Astrocyte (in vitro differentiated cells and primary cell): ENCODE measurements around the gene PAGE1. TPM values are rescaled to one million over a fixed set of nuclear protein-coding genes. Genes with fewer than 3 reads are reported as not detected.

ENCODE experiments used
- DNase-seq: peaks from one replicate; pipeline ENCODE4 v3.0.0-alpha.2; 2010; ENCODE audit warnings: low read depth
- FAIRE-seq: peaks from 2 replicates; lab custom pipeline; 2011; peaks lifted over from hg19 to GRCh38; lab: Jason Lieb, UNC
- H2AFZ ChIP-seq: 2 replicates; pipeline ENCODE4 v1.6.0; 2012; ENCODE audit warnings: low read depth, low read length, inconsistent platforms
- H3K27ac ChIP-seq: 2 replicates; pipeline ENCODE4 v1.5.1; 2011; ENCODE audit warnings: low read depth, low read length, inconsistent platforms
- H3K27me3 ChIP-seq: 2 replicates; pipeline ENCODE4 v1.6.0; 2011; ENCODE audit warnings: low read length, inconsistent platforms; ENCODE audit not compliant: insufficient read depth
- H3K36me3 ChIP-seq: 2 replicates; pipeline ENCODE4 v1.5.1; 2011; ENCODE audit warnings: low read length, inconsistent platforms; ENCODE audit not compliant: insufficient read depth
- H3K4me1 ChIP-seq: 2 replicates; pipeline ENCODE4 v1.5.1; 2011; ENCODE audit warnings: low read length, inconsistent platforms; ENCODE audit not compliant: insufficient read depth
- H3K4me2 ChIP-seq: 2 replicates; pipeline ENCODE4 v1.6.0; 2012; ENCODE audit warnings: low read length, inconsistent platforms
- H3K4me3 ChIP-seq: 2 replicates; pipeline ENCODE4 v1.5.1; 2011; ENCODE audit warnings: low read depth, mild to moderate bottlenecking, low read length, inconsistent platforms; ENCODE audit not compliant: insufficient read depth
- H3K79me2 ChIP-seq: 2 replicates; pipeline ENCODE4 v1.6.0; 2012; ENCODE audit warnings: mild to moderate bottlenecking, low read length, inconsistent platforms; ENCODE audit not compliant: insufficient read depth
- H3K9ac ChIP-seq: 2 replicates; pipeline ENCODE4 v1.6.0; 2012; ENCODE audit warnings: mild to moderate bottlenecking, low read length, inconsistent platforms
- H3K9me3 ChIP-seq: 2 replicates; pipeline ENCODE4 v1.5.1; 2012; ENCODE audit warnings: low read depth, mild to moderate bottlenecking, low read length, inconsistent platforms; ENCODE audit not compliant: insufficient read depth
- H4K20me1 ChIP-seq: 2 replicates; pipeline ENCODE4 v1.6.0; 2012; ENCODE audit warnings: low read length, inconsistent platforms; ENCODE audit not compliant: insufficient read depth
- H3K27ac Mint-ChIP-seq: one replicate; pipeline ENCODE4 v1.8.0; 2021; ENCODE audit warnings: mild to moderate bottlenecking, mixed read lengths; ENCODE audit not compliant: unreplicated experiment
- H3K27me3 Mint-ChIP-seq: one replicate; pipeline ENCODE4 v1.8.0; 2021; ENCODE audit warnings: low read depth, mixed read lengths; ENCODE audit not compliant: unreplicated experiment
- H3K36me3 Mint-ChIP-seq: one replicate; pipeline ENCODE4 v1.8.0; 2021; ENCODE audit warnings: low read depth, mixed read lengths; ENCODE audit not compliant: unreplicated experiment
- H3K4me1 Mint-ChIP-seq: one replicate; pipeline ENCODE4 v1.8.0; 2021; ENCODE audit warnings: low read depth, mixed read lengths; ENCODE audit not compliant: unreplicated experiment
- H3K4me3 Mint-ChIP-seq: one replicate; pipeline ENCODE4 v1.8.0; 2021; ENCODE audit warnings: mild to moderate bottlenecking, moderate library complexity, mixed read lengths; ENCODE audit not compliant: unreplicated experiment
- H3K9me3 Mint-ChIP-seq: one replicate; pipeline ENCODE4 v1.8.0; 2021; ENCODE audit warnings: mild to moderate bottlenecking, mixed read lengths; ENCODE audit not compliant: unreplicated experiment
- EZH2 ChIP-seq: IDR thresholded peaks from 2 replicates; pipeline ENCODE4 v1.6.1; 2012; ENCODE audit warnings: mild to moderate bottlenecking, low read length, inconsistent platforms; ENCODE audit not compliant: insufficient read depth
- total RNA-seq: library from RNA; stranded (reverse); gene quantifications from 2 replicates; pipeline ENCODE4 v1.2.1, GENCODE V29; 2021
- TF ChIP-seq, protein P1 (sequence below): IDR thresholded peaks from 2 replicates; pipeline ENCODE4 v1.5.1; 2011; ENCODE audit warnings: low read depth, mild to moderate bottlenecking, inconsistent platforms, low read length, moderate library complexity; ENCODE audit not compliant: insufficient read depth

Gene PAGE1
- total RNA-seq, 1 donor from 2014 or later, result not detected

DNA sequence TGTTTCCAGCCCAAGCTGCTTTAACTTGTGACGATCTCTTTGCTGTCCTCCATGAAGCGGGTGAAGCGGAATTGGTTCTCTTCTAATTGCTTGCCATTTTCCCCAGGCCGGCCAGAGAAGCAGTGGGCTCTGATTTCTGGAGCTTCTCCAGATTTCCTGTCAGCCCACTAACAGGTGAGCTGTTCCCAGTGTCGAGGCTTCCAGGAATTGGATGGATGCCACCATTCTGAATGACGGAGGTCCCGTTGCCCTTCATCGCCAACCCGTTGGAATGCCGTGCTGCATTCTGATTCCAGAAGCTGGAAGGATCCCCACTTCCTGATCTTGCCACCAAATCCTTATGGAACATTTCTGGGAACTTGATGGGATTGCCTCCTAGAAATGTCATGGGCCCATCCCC is 31.0 kb downstream of the PAGE1 start:
- no peak for FAIRE-seq

DNA sequence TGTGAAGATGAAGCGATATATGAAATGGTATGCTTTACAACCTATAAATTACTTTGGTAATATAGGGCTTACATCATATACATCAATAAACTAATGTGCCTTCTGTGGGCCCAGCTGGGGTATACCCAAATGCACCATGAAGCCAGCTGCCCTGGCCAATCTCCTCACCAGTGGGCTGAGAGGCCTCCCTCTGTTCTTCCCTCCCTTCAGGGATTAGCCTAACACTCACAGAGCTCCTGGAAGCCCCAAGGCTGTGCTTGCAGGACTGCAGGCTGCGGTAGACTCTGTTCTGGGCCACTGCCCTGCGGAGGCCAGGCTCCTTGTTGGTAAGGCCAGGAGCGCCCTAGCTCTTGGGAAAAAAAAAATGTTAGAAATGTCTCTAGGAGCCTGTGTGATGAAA is 33.9 kb downstream of the PAGE1 start:
- H3K36me3 Mint-ChIP-seq, result no peaks in the 10 kb centered on the region

More for the DNA sequence above, 31.0 kb downstream of the PAGE1 start:
- no peaks in the 10 kb centered on the region for H3K36me3 Mint-ChIP-seq
- TF ChIP-seq, protein P1, sequence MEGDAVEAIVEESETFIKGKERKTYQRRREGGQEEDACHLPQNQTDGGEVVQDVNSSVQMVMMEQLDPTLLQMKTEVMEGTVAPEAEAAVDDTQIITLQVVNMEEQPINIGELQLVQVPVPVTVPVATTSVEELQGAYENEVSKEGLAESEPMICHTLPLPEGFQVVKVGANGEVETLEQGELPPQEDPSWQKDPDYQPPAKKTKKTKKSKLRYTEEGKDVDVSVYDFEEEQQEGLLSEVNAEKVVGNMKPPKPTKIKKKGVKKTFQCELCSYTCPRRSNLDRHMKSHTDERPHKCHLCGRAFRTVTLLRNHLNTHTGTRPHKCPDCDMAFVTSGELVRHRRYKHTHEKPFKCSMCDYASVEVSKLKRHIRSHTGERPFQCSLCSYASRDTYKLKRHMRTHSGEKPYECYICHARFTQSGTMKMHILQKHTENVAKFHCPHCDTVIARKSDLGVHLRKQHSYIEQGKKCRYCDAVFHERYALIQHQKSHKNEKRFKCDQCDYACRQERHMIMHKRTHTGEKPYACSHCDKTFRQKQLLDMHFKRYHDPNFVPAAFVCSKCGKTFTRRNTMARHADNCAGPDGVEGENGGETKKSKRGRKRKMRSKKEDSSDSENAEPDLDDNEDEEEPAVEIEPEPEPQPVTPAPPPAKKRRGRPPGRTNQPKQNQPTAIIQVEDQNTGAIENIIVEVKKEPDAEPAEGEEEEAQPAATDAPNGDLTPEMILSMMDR, result no peak
- TF ChIP-seq EZH2, result no peak
- no peaks in the 10 kb centered on the region for H3K36me3 ChIP-seq
- H3K27me3 ChIP-seq, result no peaks in the 10 kb centered on the region
- DNase-seq, result no peak
- H3K4me1 Mint-ChIP-seq, result peaks cover 7% of the 10 kb centered on the region
- no peak overlapping the region for H3K27ac Mint-ChIP-seq
- H3K9me3 ChIP-seq, result no peaks in the 10 kb centered on the region
- no peaks in the 10 kb centered on the region for H3K4me1 ChIP-seq
- H3K4me3 Mint-ChIP-seq, result no peak overlapping the region
- no peak overlapping the region for H3K4me2 ChIP-seq
- no peaks in the 10 kb centered on the region for H4K20me1 ChIP-seq
- H3K9ac ChIP-seq, result no peak overlapping the region
- H3K4me3 ChIP-seq, result no peak overlapping the region
- H3K27ac ChIP-seq, result no peak overlapping the region
- no peak overlapping the region for H2AFZ ChIP-seq
- no peaks in the 10 kb centered on the region for H3K79me2 ChIP-seq
- no peaks in the 10 kb centered on the region for H3K9me3 Mint-ChIP-seq
- peaks cover 2% of the 10 kb centered on the region for H3K27me3 Mint-ChIP-seq

DNA sequence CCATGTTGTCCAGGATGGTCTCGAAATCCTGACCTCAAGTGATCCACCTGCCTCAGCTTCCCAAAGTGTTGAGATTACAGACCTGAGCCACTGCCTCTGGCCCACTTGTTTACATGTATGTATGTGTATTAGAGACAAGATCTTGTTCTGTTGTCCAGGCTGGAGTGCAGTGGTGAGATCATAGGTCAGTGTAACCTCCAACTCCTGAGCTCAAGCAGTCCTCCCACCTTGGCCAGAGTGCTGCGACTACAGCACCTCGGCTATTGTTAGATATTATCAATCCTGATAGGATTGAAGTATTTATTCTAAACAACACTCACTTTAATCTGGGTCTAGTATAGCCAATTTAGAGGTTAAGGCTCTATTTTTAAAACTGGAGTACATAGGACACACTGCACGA is 36.0 kb downstream of the PAGE1 start:
- no peaks in the 10 kb centered on the region for H3K27me3 Mint-ChIP-seq
- FAIRE-seq, result no peak

More for the DNA sequence above, 33.9 kb downstream of the PAGE1 start:
- Histone ChIP-seq H3K4me1 (no peaks in the 10 kb centered on the region), H4K20me1 (no peaks in the 10 kb centered on the region), H3K4me2 (no peak overlapping the region), H2AFZ (no peak overlapping the region), H3K27me3 (no peaks in the 10 kb centered on the region), H3K4me3 (no peak overlapping the region), H3K79me2 (no peaks in the 10 kb centered on the region), H3K36me3 (no peaks in the 10 kb centered on the region), H3K27ac (no peak overlapping the region), H3K9ac (no peak overlapping the region), H3K9me3 (no peaks in the 10 kb centered on the region)
- Mint-ChIP-seq H3K4me3 (no peak overlapping the region), H3K27me3 (peaks cover 2% of the 10 kb centered on the region), H3K9me3 (no peaks in the 10 kb centered on the region), H3K4me1 (peaks cover 9% of the 10 kb centered on the region), H3K27ac (no peak overlapping the region)
- FAIRE-seq, result no peak
- no peak for DNase-seq
- TF ChIP-seq EZH2, result no peak
- TF ChIP-seq, protein P1, result no peak

More for the DNA sequence above, 36.0 kb downstream of the PAGE1 start:
- DNase-seq, result no peak
- Histone ChIP-seq H2AFZ (no peak overlapping the region), H3K4me3 (no peak overlapping the region), H3K79me2 (no peaks in the 10 kb centered on the region), H3K27me3 (no peaks in the 10 kb centered on the region), H3K36me3 (no peaks in the 10 kb centered on the region), H3K27ac (no peak overlapping the region), H3K4me1 (no peaks in the 10 kb centered on the region), H3K9ac (no peak overlapping the region), H4K20me1 (no peaks in the 10 kb centered on the region), H3K4me2 (no peak overlapping the region), H3K9me3 (no peaks in the 10 kb centered on the region)
- Mint-ChIP-seq H3K4me1 (peaks cover 9% of the 10 kb centered on the region), H3K27ac (peak overlapping the region; percentile 72), H3K4me3 (no peak overlapping the region), H3K9me3 (no peaks in the 10 kb centered on the region), H3K36me3 (no peaks in the 10 kb centered on the region)
- TF ChIP-seq, protein P1, result no peak
- no peak for TF ChIP-seq EZH2
